GM19238 (cell line): Measurements from ENCODE around the gene PRKCA.

ENCODE experiments used
- DNase-seq: peaks from one replicate; pipeline ENCODE4 v3.0.0; 2011; ENCODE audit warnings: low spot score; ENCODE audit not compliant: insufficient read length

Gene PRKCA

GRCh38 chr17:66570447-66571195 lies 268.2 kb downstream of the PRKCA start:
- DNase-seq: no peak

GRCh38 chr17:66571745-66572144 lies 269.3 kb downstream of the PRKCA start:
- no peak for DNase-seq

- DNase-seq: no peak
Measured at GRCh38 chr17:66573078-66573477, 270.7 kb downstream of the PRKCA start.

- no peak for DNase-seq
Measured at GRCh38 chr17:66574123-66574522, 271.7 kb downstream of the PRKCA start.

- DNase-seq: no peak
Measured at GRCh38 chr17:66576473-66576872, 274.1 kb downstream of the PRKCA start.

- no peak for DNase-seq
Measured at GRCh38 chr17:66577041-66577440, 274.6 kb downstream of the PRKCA start.

GRCh38 chr17:66578781-66579489 lies 276.5 kb downstream of the PRKCA start:
- no peak for DNase-seq

- no peak for DNase-seq
Measured at GRCh38 chr17:66579556-66579955, 277.1 kb downstream of the PRKCA start.

- DNase-seq: no peak
Measured at GRCh38 chr17:66580184-66580955, 278.0 kb downstream of the PRKCA start.

- no peak for DNase-seq
Measured at GRCh38 chr17:66580956-66581391, 278.6 kb downstream of the PRKCA start.

- no peak for DNase-seq
Measured at GRCh38 chr17:66582373-66583111, 280.1 kb downstream of the PRKCA start.

GRCh38 chr17:66583112-66583748 lies 280.8 kb downstream of the PRKCA start:
- no peak for DNase-seq

- no peak for DNase-seq
Measured at GRCh38 chr17:66584927-66585326, 282.5 kb downstream of the PRKCA start.

- DNase-seq: no peak
Measured at GRCh38 chr17:66585472-66585871, 283.1 kb downstream of the PRKCA start.

- no peak for DNase-seq
Measured at GRCh38 chr17:66589892-66590291, 287.5 kb downstream of the PRKCA start.

- no peak for DNase-seq
Measured at GRCh38 chr17:66593116-66593515, 290.7 kb downstream of the PRKCA start.

GRCh38 chr17:66595893-66596292 lies 293.5 kb downstream of the PRKCA start:
- no peak for DNase-seq

- no peak for DNase-seq
Measured at GRCh38 chr17:66602659-66603384, 300.4 kb downstream of the PRKCA start.

- no peak for DNase-seq
Measured at GRCh38 chr17:66604376-66604775, 302.0 kb downstream of the PRKCA start.

- DNase-seq: no peak
Measured at GRCh38 chr17:66605541-66605940, 303.1 kb downstream of the PRKCA start.
